CD1c-positive myeloid dendritic cell (primary cell): ENCODE measurements around the gene LGALS9.
A peak's percentile ranks its signal among the peaks of the same experiment; 100 is the strongest.
"Not testable (repeated sequence)": the region's sequence is repeated elsewhere in the genome, so short reads cannot be mapped to it uniquely, and the experiment has no call there.

Source experiments
- DNase-seq: peaks from one replicate; pipeline ENCODE4 v3.0.0-alpha.2; 2016; ENCODE audit errors: extremely low spot score

LGALS9 gene

DNA sequence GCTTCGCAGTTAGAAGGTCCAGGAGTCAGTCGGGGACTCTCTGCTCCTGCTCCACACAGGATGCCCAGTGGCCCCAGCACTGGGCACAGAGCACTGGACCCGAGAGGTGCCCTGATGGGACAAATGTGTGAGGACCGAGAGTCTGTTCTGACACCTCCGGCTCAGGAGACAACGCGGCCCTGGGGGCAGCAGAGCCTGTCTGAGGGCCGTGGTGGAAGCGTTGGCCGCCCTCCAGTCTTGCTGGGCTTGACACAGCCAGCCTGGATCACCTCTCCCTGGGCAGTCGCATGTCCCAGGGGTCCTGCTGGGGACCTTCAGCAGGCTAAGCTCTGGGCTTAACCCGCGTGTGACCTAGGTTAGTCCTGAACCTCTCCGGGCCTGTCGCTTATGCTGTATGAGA lies 23.1 kb downstream of the LGALS9 start:
- no peak for DNase-seq

DNA sequence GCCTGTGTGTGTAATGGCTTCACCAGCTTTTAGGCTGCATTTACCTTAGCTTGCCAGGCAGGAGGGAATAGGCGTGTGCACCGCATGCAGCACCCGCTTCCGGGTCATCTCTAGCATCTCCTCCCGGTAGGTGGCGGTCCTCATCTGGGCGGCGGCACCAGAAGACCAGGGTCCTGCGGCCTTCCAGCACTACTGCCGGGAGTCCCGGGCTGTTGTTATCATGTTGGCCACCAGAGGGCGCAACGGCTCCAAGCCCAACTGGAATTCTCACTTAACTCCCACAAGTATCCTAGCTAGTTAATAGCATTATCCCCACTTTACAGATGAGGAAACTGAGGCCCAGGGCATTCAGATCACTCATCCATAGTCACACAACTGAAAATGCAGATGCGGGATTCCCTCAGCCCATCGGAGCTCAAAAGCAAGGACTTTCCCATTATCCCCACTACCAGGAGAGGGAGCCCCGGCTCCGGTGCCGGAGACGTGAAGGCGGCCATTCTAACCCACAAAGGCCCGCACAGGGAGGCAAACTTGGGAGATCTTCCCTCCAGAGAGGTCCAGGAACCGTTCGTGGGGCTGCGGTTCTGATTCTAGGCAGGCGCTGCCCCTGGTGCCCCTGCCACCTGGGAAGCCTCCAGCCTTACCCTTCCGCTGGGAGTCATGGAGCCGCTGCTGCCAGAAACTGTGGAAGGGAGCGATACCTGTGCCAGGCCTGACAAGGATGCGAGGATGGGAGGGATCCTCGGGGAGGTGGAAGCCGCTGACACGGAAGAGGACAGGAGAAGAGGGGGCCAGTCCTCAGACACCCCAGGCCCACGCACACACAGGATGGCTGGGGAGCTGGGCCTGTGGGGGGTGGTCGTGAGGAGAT lies 23.9 kb downstream of the LGALS9 start:
- peak; percentile 82 for DNase-seq

DNA sequence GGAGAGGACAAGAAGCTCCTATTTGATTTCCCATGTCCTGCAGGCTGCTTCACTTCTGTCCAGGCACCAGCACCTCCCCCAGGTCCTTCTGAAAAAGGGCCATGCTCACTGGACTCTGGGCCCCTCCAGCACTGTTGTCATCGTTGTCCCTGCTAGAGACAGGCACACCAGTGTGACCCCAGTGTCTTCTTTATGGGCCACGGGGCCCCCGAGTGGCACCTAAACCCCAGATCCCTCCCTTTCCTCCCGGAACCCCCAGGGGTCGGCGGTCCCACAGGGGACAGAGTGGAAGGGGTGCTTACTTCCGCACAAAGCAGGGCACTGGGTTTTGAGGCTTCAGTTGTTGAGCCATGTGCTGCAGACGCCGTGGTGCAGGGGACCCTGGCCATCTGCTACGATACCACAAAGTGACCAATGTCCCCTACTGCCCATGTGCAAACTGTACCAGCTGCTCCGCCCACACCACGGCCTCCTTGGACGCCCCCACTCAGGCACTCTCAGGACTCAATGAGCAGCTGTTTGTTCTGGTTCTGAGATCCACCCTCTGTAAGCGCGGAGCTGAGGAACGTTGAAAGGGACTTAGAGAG lies 24.6 kb downstream of the LGALS9 start:
- DNase-seq, result not testable (repeated sequence)

DNA sequence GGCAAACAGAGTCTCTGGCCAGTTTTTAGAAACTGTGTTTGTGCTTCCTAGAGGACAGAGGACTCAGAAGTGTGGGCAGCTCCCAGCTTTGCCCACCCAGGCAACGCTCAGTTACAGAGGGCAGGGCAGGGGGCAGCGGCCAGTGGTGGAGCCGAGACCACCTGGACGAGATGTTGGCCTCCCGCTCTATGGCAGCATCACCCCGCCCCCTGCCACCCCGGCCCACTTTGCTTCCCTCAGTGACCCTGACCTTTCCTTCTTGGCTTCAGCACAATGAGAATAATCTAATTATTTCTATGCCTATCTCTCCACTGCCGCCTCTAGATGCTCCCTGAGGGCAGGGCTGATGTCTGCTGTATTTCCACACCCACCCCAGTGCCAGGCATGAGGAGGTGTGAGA lies 25.6 kb downstream of the LGALS9 start:
- DNase-seq, result not testable (repeated sequence)

DNA sequence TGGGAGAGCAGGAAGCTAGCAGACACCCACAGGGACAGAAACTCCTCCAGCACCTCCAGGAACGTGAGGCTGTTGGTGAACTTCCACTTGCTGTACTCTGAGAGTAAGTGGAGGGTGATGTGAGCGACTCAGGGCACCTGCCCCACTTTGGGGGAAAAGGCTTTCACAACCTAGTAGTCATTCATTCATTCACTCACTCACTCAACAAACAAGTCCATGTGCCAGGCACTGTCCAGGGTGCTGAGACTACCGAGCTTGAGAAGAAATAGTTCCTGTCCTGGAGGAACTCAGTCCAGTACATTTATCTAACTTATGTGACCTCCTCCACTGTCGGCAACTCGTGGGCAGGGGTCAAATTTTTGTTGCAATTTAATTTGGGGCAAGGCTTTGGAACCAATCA lies 26.6 kb downstream of the LGALS9 start:
- no peak for DNase-seq

DNA sequence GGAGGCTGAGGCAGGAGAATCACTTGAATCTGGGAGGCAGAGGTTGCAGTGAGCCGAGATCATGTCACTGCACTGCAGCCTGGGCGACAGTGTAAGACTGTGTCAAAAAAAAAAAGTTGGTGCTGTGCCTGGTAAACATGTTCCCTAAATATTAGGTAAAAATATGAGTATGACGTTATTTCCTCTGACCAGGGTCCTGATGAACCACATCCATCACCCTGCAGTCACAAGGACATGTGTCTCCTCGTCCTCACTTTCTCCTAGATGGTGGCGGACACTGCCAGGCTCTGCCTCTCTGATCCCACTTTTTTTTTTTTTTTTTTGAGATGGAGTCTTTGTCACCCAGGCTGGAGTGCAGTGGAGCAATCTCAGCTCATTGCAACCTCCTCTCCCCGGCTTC lies 28.7 kb downstream of the LGALS9 start:
- no peak for DNase-seq

DNA sequence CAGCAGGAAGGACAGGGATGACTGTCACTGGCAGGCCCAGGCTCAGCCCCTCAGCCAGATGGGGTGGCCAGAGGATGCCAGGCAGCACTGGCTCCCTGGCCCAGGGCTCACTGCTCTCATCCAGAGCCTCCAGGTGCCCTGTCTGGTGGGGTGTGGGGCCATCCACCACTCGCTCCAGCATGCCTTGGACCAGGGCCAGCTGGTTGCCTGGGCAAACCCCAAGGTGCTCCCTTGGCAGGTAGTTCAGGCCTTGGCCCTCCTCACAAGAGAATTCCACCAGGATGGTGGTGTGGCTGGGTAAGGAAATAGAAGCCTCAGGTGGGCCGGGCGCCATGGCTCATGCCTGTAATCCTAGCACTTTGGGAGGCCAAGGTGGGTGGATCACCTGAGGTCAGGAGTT lies 29.4 kb downstream of the LGALS9 start:
- no peak for DNase-seq

DNA sequence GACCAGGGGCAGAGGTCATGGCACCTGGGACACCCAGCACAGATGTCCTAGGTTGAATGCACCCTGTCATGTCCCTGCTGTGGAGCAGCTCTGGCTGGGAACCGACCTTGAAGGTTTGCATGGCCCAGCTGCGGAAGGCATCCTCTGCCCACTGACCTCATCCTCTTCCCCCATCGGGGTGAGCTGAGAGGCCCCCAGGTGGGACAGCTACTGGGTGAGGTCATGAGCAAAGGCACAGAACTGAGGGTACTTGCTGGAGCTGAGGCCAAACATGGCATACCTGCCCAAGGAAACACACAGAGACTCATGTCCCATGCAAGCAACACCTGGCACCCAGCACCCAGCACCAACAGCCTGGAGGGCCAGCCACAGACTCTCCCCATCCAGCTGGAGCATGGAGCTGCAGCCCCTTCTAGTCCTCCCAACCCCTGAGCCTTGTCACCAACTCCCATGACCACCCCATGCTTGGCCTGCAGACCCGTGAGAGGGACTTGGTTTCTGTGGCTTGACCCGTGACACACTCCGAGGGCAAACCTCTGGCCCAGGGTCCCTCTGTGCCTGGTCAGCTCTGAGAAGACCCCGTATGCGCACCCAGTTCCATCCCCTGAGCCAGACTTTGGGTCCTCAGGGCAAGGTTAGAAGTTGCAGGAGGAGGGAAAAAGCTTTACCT lies 33.1 kb downstream of the LGALS9 start:
- DNase-seq, result no peak

DNA sequence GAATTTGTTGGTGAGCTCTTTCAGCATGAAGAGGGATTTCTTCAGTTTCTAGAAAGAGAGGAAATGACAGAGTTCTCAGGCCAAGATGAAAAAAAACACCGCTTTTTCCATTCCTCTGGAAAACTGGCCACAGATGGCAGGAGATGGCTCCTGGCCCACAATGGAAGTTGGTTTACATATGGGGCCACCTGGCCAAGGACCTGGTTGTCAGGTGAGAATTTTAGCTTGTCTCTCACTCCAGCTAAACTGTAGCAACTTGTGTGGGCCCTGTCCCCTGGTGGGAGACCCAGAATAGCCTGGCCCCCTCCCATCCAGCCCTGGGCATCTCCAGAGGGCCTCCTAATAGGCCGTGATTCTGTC lies 33.6 kb downstream of the LGALS9 start:
- DNase-seq, result no peak

DNA sequence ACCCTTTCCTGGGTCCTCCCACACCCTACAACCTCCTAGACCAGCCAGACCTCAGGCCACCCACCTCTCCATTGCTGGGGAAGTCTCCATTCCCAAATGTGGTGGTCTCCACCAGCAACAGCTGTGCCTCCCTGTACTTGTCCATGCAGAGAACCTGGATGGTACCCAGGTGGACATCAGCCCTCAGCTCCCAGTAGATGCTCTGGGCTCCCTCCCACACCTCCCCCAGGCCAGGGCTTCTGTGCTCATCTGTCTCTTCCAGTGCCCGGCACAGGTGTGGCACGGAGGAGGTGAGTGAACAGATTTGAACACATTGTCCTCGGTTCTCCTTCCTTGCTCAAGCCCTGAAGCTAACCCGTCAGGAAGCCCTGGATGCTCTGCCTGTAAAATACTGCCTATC lies 34.6 kb downstream of the LGALS9 start:
- no peak for DNase-seq

DNA sequence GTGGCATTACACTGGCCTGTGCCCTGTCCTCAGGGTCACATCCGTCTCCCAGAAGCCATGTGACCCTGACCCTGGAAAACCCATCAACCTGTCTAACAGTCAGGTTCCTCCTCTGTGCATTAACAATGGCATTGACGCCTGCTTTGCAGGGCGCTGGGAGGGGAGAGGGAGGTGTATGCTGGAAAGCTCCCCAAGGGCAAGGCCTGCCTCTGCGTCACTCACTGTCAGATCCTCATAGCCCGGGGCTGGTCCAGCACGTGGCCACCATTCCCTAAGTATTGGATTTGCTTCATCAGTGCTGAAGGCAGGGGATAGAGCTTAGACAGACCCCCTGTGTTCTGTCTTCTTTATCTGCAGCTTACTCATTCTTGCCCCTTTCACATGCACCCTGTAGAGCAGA lies 35.3 kb downstream of the LGALS9 start:
- not testable (repeated sequence) for DNase-seq

DNA sequence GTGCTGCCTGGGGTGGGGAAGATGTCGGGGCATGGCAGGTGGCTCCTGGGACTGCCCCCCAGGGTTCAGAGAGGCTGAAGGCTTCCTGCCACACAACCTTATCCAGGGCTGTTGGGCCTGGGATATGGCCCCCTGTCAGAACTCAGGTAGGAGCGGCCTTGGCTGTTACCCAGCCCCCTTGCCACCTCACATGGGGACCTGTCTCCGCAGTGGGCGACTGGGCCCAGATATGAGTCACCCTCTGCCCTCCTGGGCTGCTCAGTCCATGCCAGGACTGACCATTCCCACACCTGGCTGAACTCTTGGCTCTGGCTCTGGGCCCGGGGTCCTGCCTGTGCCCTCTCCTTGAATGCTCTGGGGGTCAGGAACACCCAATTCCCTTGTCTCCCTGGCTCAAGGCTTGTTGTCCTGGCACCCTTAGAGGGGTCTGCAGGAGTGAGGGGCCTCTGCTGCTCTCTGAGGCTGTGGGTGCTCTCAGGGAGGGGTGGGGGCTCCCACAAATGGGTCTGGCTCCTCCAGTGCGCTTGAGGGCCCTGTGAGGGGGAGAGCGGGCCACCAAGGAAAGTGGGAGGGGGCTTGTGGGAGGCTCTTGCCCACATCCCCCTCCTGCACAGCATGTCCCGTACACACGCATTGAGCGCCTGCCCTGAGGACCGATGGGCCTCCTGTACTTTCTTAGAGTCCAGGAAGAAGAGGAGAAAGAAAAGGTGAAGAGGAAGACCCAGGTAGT lies 36.0 kb downstream of the LGALS9 start:
- DNase-seq, result no peak

DNA sequence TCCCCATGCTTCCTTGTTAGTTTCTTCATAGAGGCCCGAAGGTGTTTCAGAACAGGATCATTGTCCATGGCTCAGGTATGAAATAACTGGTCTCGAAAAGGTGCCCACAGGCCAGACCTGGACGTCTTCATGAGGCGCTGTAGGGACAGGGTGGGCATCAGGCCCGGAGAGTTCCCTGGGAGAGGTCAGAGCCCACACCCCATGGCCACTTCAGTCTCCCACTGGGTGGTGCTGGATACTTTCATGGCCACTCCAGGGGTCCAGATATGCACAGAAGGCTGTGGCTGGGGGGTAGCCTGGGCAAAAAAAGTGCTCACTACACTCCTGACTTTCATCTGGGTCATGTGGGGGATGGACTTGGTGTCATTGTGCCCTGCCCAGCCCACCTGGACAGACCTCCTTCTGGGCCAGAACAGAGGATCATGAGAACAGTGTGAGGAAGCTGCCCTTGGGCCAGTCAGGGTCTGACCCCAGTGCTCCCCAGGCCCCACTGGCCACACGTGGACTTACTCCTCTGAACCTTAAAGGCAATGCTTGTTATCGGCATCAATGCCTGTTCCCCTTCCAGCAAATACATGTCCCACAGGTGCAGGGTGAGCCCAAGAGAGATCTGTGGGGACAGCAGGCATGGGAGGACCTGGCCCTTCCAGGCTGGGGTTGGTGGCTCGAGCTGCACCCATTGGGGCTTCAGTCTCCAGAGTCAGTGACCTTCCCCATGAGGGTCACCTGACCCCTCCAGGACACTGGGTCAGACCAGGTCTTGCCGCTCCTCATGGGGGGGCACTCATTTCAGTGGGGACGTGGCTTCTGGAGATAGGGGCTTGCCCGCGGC lies 36.9 kb downstream of the LGALS9 start:
- DNase-seq, result no peak

DNA sequence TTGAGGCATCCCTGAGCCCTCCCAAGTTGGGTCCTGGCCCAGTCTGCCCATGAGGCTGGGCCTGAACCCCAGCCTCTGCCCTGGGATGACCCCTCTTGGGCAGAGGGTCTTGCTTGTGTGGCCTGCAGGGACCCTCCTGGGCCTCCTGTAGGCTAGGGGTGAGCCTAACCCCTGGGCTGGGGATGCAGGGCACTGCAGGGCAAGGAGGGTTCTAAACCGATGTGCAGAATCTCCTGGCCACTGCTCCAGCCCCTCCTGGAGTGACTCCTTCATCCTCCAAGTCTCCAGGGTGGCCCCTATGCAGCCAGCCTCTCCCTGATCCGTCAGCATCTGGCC lies 37.5 kb downstream of the LGALS9 start:
- no peak for DNase-seq

DNA sequence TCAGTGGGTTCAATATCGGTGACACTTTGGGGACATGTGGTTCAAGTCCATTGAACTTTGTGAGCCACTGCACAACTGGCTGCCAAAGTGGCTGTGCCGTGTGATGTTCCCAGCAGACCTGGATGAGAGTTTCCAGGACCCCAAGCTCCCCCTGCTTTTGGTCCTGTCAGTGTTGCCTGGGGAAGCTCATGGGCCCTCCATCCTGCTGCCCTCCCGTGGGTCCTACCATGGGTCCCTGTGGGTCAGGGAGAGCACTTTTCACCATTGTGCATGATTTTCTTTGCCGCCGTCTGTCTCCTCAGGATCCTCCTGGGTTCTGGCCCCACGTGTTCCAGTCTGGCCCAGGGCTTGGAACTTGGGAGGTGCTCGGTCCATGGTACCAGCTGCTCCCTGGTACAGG lies 38.1 kb downstream of the LGALS9 start:
- DNase-seq, result no peak

DNA sequence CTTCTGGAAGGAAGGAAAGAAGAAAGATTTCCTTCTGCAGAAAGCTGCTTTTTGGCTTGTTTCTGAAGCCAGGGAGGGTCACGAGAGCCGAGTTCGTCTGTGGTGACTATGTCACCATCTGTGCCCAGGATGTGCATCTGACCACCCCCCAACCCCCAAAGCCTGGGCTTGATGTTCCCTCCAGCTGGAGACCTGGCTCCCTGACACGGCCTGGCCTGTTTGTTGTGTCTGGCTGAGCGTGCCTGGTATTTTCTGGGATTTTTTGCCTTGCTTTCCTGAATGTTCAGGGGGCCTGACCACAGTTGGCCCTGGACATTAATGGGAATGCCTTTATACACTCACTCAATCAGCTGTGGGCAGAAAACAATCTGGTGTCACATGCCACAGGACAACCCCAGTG lies 38.9 kb downstream of the LGALS9 start:
- DNase-seq, result no peak

DNA sequence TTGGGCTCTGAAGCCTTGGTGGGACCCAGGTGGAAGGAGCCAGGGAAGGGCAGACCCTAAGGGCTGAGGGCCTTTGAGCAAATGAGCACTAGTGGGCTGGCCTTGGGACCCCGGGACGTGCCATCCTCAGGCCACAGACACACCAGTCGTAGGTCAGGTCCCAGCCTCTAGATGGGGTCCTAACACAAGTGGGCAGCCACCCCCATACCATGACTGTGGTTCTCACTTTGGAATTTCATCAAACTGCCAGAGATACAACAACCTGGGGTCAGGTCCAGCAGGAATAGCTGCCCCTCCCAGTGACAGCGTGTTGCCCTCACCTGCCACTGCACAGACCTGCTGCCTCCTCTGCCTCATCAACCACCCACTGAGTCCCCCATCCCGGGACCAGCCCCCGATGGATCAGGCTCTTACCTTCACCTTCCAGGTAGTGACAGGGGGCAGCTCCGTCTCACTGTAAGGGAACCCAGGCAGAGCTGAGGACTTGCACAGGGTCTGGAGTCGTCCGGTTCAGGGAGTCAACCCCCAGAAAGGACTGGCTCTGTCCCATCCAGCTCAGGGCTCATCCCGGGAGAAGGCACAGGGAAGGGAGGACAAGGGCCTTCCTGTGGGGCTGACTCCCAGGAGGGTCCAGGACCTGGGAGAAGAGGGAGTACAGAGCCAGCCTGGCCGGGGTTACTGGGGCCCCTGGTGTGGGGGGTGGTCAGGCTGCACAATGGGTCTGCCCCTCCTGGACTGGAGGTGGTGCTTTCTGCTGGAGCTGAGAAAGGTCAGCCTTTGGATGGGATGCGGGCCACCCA lies 40.0 kb downstream of the LGALS9 start:
- no peak for DNase-seq

DNA sequence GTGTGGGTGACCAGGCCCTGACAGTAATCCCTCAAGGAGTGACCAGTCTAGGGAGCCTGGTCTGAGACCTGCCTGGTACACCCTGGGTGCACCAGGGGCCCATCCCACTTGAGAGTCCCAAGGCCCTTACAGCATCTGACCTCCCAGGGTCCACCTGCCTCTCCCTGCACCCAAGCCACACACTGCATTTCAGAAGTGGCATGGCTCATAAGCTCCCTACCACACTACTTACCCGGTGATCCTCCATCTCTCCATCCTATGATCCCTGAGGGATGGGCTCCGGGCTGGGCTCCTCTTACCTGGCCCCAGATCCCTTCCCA lies 40.6 kb downstream of the LGALS9 start:
- no peak for DNase-seq

DNA sequence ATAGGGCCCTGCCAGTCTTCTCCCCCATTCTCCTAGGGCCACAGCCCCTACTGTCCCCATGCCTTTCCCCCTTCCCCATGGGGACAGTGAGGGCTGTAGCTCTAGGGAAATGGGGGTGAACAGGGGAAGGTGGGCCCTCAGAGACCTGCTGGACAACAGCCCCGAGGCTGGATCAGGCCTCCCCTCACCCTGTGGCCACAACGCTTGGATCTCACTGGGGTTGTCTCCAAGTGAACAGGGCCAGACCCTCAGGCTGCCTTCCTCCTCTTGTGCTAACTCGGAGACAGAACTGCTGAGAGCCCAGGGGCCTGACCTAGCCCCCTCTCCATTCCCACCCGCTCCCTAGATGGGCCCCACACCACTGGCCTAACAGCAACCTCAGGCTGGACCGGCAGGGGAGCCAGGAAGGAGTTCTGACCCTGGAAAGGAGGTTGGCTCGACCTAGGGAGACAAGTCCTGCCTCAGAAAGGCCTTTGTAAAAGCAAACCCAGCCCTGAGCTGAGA lies 41.0 kb downstream of the LGALS9 start:
- not testable (repeated sequence) for DNase-seq

DNA sequence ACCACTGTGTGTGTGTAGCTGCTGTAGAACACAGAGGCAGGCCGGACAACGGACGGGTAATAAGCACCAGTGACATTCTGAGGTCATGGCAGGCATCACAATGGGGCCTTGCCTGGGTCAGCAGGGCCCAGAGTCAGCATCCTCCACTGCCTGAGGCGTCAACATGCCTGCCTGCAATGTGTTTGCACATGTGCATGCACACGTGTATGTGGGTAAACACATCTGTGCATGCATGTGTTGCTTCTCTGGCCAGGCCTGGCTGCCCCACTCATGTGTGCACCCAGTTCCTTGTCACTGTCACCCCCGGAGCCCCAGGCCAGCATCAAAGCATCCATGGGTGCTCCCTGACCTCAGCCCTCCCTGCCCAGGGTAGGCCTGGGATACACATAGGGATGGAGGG lies 43.3 kb downstream of the LGALS9 start:
- DNase-seq, result no peak

DNA sequence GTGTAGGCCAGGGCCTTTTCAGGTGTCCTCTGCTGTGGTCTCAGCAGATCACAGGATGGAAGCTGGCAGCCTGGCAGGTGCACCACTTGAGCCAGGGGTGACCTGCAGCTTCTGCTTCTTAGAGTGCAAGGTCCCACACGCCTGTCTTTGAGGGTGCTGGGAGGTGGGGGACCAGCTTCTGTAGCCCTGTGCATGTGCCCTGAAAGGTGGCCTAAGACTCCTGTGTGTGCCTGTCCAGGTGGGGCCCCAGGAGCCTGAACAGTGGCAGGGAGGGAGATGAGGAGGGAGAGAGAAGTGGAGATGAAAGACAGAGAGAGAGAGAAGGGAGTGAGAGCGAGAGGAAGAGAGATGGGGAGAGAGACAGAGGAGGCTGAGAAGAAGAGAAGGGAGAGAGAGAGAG lies 46.2 kb downstream of the LGALS9 start:
- DNase-seq, result no peak
